Upper lobe of right lung (tissue), 1 donor: ENCODE measurements around the gene SSBP2. TPM values are rescaled to one million over a fixed set of nuclear protein-coding genes. Genes with fewer than 3 reads are reported as not detected.

Source experiments
- ATAC-seq: fragments of 200-7000 bp; cut with Tn5 transposase; one replicate; pipeline ENCODE4 v1.9.1; 2020; ENCODE audit warnings: mild to moderate bottlenecking, moderate library complexity
- DNase-seq: peaks from one replicate; pipeline ENCODE4 v3.0.0-alpha.2; 2020
- H3K27ac ChIP-seq: fragments of 200-600 bp; one replicate; pipeline ENCODE4 v1.8.0; 2022
- H3K27me3 ChIP-seq: fragments of 200-600 bp; one replicate; pipeline ENCODE4 v1.8.0; 2022; ENCODE audit warnings: mild to moderate bottlenecking
- H3K36me3 ChIP-seq: fragments of 200-600 bp; one replicate; pipeline ENCODE4 v1.8.0; 2022
- H3K4me1 ChIP-seq: fragments of 200-600 bp; one replicate; pipeline ENCODE4 v1.8.0; 2022
- H3K4me3 ChIP-seq: fragments of 200-600 bp; one replicate; pipeline ENCODE4 v1.8.0; 2022; ENCODE audit warnings: mild to moderate bottlenecking
- H3K9me3 ChIP-seq: fragments of 200-600 bp; one replicate; pipeline ENCODE4 v1.8.0; 2022
- CTCF ChIP-seq: fragments of 200-600 bp; IDR thresholded peaks from one replicate; pipeline ENCODE4 v1.8.0; 2022; ENCODE audit warnings: antibody characterized with exemption
- intact Hi-C: fragments of 100-400 bp; cut with DNase I; formaldehyde crosslinking; loops from one replicate; pipeline ENCODE4 v1.11.0; 2022
- total RNA-seq: library from RNA; stranded (reverse); fragmentation: NEBNext Ultra II Directional; extraction: Animal tissue kit (Norgen Biotek cat#: 25700); gene quantifications from one replicate; pipeline ENCODE4 v1.2.1, GENCODE V29; 2021
- donor health status: DM: no; HTN: yes; CAD: no; lungs with severe emphysema.

SSBP2 gene
- total RNA-seq, 1 donor from 2014 or later = 43.8 TPM

DNA sequence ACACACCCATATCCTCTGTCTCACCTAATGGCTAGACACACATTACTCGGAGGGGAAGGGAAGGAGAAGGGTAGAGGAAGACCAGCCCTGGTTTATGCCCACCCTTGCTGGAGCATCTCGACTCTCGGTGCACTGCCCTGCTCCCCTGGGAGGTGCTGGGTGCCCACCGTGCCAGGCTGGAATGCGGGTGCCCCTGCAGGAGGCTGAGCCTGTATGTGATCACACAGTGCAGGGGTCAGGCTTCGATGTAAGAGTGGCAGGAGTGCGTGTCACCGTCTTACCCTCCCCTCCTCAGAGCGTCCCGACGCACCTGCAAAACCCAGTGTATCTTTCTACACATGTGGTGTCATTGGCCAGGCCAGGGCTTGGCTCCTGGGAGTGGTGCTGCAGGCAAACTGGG lies 349.6 kb downstream of the SSBP2 start:
- no peak for TF ChIP-seq CTCF
- no peaks in the 10 kb centered on the region for H3K27me3 ChIP-seq

DNA sequence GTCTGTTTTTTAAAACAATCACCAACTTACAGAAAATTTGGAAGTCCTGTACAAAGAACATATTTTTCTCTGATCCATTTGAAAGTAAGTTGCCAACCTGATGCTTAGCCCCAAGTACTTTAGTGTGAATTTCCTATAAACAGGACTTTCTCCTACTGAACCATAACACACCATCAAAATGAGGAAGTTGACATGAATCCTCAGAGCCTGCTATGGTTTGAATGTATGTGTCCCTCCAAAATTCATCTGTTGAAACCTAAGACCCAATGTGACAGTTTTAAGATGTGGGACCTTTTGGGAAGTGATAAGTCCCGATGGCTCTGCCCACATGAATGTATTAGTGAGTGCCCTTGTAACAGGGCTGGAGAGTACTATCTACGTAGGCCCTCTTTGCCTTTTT lies 350.5 kb downstream of the SSBP2 start:
- intact Hi-C loops = no loop called here
- TF ChIP-seq CTCF = no peak
- no peak for DNase-seq

More for the DNA sequence above, 349.6 kb downstream of the SSBP2 start:
- Histone ChIP-seq H3K27ac (no peak overlapping the region), H3K36me3 (no peaks in the 10 kb centered on the region), H3K9me3 (no peaks in the 10 kb centered on the region), H3K4me1 (no peaks in the 10 kb centered on the region), H3K4me3 (no peak overlapping the region)
- ATAC-seq (peak; percentile 41), DNase-seq (no peak)
- intact Hi-C loops = no loop called here

DNA sequence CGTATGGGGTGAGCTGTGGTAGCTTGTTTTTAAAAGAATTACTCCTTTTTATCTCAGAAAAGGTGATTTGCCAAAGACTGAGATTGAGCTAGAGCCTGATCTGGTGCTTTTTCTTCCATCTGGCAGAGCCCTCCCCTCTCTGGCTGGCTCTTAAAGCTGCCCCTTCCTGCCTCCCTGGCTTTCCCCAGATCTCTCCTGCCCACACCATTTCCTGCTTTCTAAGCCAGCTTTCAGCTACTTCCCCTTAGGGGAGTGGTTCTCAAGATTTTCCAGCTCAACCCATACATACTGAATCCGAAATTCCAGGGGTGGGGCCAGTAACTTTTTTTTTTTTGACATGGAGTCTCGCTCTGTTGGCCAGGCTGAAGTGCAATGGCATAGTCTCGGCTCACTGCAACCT lies 352.2 kb downstream of the SSBP2 start:
- intact Hi-C loops = no loop called here
- DNase-seq = no peak
- peaks cover 15% of the 10 kb centered on the region for H3K27me3 ChIP-seq
- peaks cover 3% of the 10 kb centered on the region for H3K4me1 ChIP-seq
- H3K4me3 ChIP-seq = no peak overlapping the region
- TF ChIP-seq CTCF = no peak
- peak; percentile 51 for ATAC-seq
- no peaks in the 10 kb centered on the region for H3K36me3 ChIP-seq
- no peaks in the 10 kb centered on the region for H3K9me3 ChIP-seq
- no peak overlapping the region for H3K27ac ChIP-seq

More for the DNA sequence above, 350.5 kb downstream of the SSBP2 start:
- Histone ChIP-seq H3K36me3 (no peaks in the 10 kb centered on the region), H3K27ac (no peak overlapping the region), H3K4me1 (no peaks in the 10 kb centered on the region), H3K27me3 (no peaks in the 10 kb centered on the region), H3K4me3 (no peak overlapping the region), H3K9me3 (no peaks in the 10 kb centered on the region)
- ATAC-seq = no peak

DNA sequence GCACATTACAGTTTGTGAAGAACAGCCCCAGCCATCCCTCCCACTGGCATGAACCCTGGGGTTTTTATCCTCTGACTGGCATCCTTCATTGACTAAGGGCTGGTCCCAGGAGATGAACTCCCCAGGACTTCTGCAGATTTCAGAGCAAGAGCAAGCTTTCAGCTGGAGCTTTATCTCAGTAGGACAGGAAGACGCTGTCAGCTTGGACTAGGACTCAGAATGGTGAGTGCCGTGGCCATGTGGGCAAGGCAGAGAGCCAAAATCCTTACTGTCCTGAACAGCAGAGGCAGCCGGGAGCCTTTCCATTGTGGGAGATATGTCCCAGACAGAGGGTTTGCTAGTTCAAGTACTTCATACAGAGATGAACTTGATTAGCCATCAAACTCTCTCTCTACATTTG lies 353.7 kb downstream of the SSBP2 start:
- no peaks in the 10 kb centered on the region for H3K36me3 ChIP-seq
- peaks cover 27% of the 10 kb centered on the region for H3K27me3 ChIP-seq
- H3K4me3 ChIP-seq = no peak overlapping the region
- TF ChIP-seq CTCF = no peak
- no peak overlapping the region for H3K27ac ChIP-seq
- H3K4me1 ChIP-seq = peaks cover 7% of the 10 kb centered on the region
- H3K9me3 ChIP-seq = no peaks in the 10 kb centered on the region
- no peak for ATAC-seq
- intact Hi-C loops = no loop called here
- no peak for DNase-seq

DNA sequence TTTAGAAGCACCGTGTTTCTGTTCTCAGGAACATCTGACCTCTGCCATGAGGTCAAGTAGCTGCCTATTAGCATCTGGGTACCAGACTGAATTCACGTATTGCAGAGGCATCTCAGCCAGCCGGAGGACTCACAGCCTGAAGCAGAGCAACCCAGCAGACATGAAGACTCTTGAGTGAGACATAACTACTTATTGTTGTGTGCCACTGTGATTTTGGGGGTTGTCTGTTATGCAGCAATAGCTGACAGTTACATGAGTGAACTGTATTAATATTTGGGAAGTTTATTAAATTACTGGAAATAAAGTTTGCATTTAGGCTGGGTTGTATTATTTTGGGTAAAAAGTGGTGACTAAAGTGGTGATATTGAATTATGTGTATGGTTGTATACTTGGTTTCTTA lies 355.6 kb downstream of the SSBP2 start:
- no peak for TF ChIP-seq CTCF
- intact Hi-C loops = no loop called here
- no peak for ATAC-seq
- peaks cover 7% of the 10 kb centered on the region for H3K4me1 ChIP-seq
- H3K27ac ChIP-seq = no peak overlapping the region
- no peaks in the 10 kb centered on the region for H3K9me3 ChIP-seq
- H3K4me3 ChIP-seq = no peak overlapping the region
- DNase-seq = no peak
- peaks cover 41% of the 10 kb centered on the region for H3K27me3 ChIP-seq
- no peaks in the 10 kb centered on the region for H3K36me3 ChIP-seq
